Measurements from ENCODE around the gene BIN1. TPM values are rescaled to one million over a fixed set of nuclear protein-coding genes. Genes with fewer than 3 reads are reported as not detected.

Gene BIN1
- total RNA-seq, 2 donors from 2014 or later = 41.7 to 45.9 TPM

DNA sequence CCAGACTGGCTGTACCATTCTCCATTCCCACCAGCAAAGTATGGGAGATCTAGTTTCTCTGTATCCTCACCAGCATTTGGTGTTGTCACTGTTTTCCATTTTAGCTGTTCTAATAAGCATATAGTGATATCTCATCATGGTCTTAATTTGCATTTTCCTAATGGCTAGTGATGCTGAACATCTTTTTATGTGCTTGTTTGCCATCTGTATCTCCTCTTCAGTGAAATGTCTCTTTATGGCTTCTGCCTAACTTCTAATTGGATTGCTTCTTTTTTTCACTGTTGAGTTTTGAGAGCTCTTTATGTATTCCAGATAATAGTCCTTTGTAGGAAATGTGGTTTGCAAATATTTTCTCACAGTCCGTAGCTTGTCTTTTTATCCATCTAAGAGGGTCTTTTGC, 18.9 kb upstream of the BIN1 start:
- WGBS, 2 experiments (ENCODE audit: insufficient coverage in 1 of 2, insufficient read length in 1 of 2) = 93% methylated on average over 1 of the region's 1 CpG; no CpG with 5 or more reads in 1 of the 2 experiments
- Mint-ChIP-seq H3K4me3 (no peak overlapping the region), H3K27ac (no peak overlapping the region), H3K9me3 (peaks cover 38% of the 10 kb centered on the region), H3K4me1 (peaks cover 7% of the 10 kb centered on the region), H3K36me3 (ENCODE audit: low read depth) (peaks cover 9% of the 10 kb centered on the region), H3K27me3 (ENCODE audit: insufficient read depth) (peaks cover 23% of the 10 kb centered on the region)
- no peaks in the 10 kb centered on the region for H3K4me1 ChIP-seq (ENCODE audit: control insufficient read depth, insufficient read depth, low read length)
- no peak overlapping the region for H3K4me3 ChIP-seq (ENCODE audit: low read length)
- peaks cover 38% of the 10 kb centered on the region for H3K9me3 ChIP-seq (ENCODE audit: control insufficient read depth, low read length)
- H3K27me3 ChIP-seq (ENCODE audit: control insufficient read depth, insufficient read depth, low read length, poor library complexity, severe bottlenecking) = peaks cover 20% of the 10 kb centered on the region
- H3K36me3 ChIP-seq (ENCODE audit: control insufficient read depth, insufficient read depth, low read length) = no peaks in the 10 kb centered on the region
- TF ChIP-seq CTCF (conservative IDR thresholded peaks at IDR 0.05) = no peak
- H3K9ac ChIP-seq (ENCODE audit: extremely low read depth, low read length, poor library complexity, severe bottlenecking) = no peak overlapping the region
- H3K27ac ChIP-seq (ENCODE audit: low read depth, low read length) = no peak overlapping the region
- no peak for DNase-seq

GRCh38 chr2:127124426-127124825, 17.5 kb upstream of the BIN1 start:
- Mint-ChIP-seq H3K4me3 (no peak overlapping the region), H3K9me3 (peaks cover 43% of the 10 kb centered on the region), H3K4me1 (peaks cover 7% of the 10 kb centered on the region), H3K27ac (no peak overlapping the region), H3K27me3 (ENCODE audit: insufficient read depth) (peaks cover 17% of the 10 kb centered on the region), H3K36me3 (ENCODE audit: low read depth) (peaks cover 12% of the 10 kb centered on the region)
- Histone ChIP-seq H3K27ac (ENCODE audit: low read depth, low read length) (no peak overlapping the region), H3K27me3 (ENCODE audit: control insufficient read depth, insufficient read depth, low read length, poor library complexity, severe bottlenecking) (peaks cover 12% of the 10 kb centered on the region), H3K4me1 (ENCODE audit: control insufficient read depth, insufficient read depth, low read length) (no peaks in the 10 kb centered on the region), H3K36me3 (ENCODE audit: control insufficient read depth, insufficient read depth, low read length) (no peaks in the 10 kb centered on the region), H3K4me3 (ENCODE audit: low read length) (no peak overlapping the region), H3K9ac (ENCODE audit: extremely low read depth, low read length, poor library complexity, severe bottlenecking) (no peak overlapping the region), H3K9me3 (ENCODE audit: control insufficient read depth, low read length) (peaks cover 37% of the 10 kb centered on the region)
- no peak for TF ChIP-seq CTCF (conservative IDR thresholded peaks at IDR 0.05)
- no peak for DNase-seq
- WGBS, 2 experiments (ENCODE audit: insufficient coverage in 1 of 2, insufficient read length in 1 of 2) = 96% methylated on average over 7 to 8 of the region's 8 CpGs

DNA sequence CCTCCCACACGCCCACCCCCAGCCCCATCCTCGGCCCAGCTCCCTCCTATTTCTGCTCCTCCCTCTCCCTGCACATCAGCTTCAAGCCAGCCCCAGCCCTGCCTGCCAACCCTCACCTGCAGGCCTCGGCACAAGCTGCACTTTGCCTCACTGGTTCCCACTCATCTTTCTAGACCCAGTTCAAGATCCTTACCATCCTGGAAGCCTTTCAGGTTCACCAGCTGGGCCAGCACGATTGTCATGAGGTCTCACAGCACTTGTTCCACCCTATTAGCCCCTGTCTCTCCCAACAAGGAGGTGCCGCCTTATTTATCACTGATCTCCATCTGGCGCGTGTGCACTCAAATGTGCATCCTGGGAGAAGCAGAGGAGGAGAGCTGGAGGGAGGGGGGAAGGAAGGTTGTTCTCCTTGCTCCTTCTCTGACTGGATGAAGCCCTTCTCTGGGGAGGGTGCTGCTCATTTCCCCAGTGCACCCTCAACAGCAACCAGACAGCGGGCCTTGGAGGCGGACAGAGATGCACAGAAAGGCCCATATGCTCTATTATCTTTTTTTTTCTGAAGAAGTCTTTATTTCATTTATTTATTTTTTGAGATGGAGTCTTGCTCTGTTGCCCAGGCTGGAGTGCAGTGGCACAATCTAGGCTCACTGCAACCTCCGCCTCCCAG, 15.5 kb upstream of the BIN1 start:
- H3K9me3 Mint-ChIP-seq = peaks cover 52% of the 10 kb centered on the region
- Histone ChIP-seq H3K4me3 (ENCODE audit: low read length) (no peak overlapping the region), H3K9ac (ENCODE audit: extremely low read depth, low read length, poor library complexity, severe bottlenecking) (no peak overlapping the region), H3K4me1 (ENCODE audit: control insufficient read depth, insufficient read depth, low read length) (peaks cover 4% of the 10 kb centered on the region), H3K27ac (ENCODE audit: low read depth, low read length) (no peak overlapping the region), H3K9me3 (ENCODE audit: control insufficient read depth, low read length) (peaks cover 37% of the 10 kb centered on the region), H3K27me3 (ENCODE audit: control insufficient read depth, insufficient read depth, low read length, poor library complexity, severe bottlenecking) (no peaks in the 10 kb centered on the region), H3K36me3 (ENCODE audit: control insufficient read depth, insufficient read depth, low read length) (no peaks in the 10 kb centered on the region)
- peaks cover 17% of the 10 kb centered on the region for H3K27me3 Mint-ChIP-seq (ENCODE audit: insufficient read depth)
- TF ChIP-seq CTCF (conservative IDR thresholded peaks at IDR 0.05) = no peak
- 80 to 86% methylated on average over 4 to 10 of the region's 10 CpGs for WGBS, 2 experiments (ENCODE audit: insufficient coverage in 1 of 2, insufficient read length in 1 of 2)
- no peak for DNase-seq
- H3K36me3 Mint-ChIP-seq (ENCODE audit: low read depth) = peaks cover 12% of the 10 kb centered on the region
- peaks cover 4% of the 10 kb centered on the region for H3K4me1 Mint-ChIP-seq
- H3K27ac Mint-ChIP-seq = no peak overlapping the region
- H3K4me3 Mint-ChIP-seq = no peak overlapping the region

Measured in endodermal cell (in vitro differentiated cells).